Thymus (tissue), 11 donors: ENCODE data around the gene WRAP53. TPM values are rescaled to one million over a fixed set of nuclear protein-coding genes. Genes with fewer than 3 reads are reported as not detected.

Experiments
- DNase-seq, 9 donors: peaks; one replicate each; pipeline ENCODE4 v3.0.0-alpha.2; 2013; ENCODE audit warnings: low spot score in 9 of 9, low read depth in 6 of 9, missing footprints in 1 of 9
- H3K27ac ChIP-seq, 2 donors: one replicate each; pipeline ENCODE4 v1.5.1; 2013; ENCODE audit warnings: control low read depth in 1 of 2, low read depth in 1 of 2, low read length in 1 of 2, mild to moderate bottlenecking in 1 of 2, moderate library complexity in 1 of 2
- H3K27me3 ChIP-seq, 2 donors: one replicate each; pipeline ENCODE4 v1.5.1; 2013; ENCODE audit warnings: low read length in 1 of 2; ENCODE audit not compliant: control insufficient read depth in 2 of 2, insufficient read depth in 1 of 2
- H3K36me3 ChIP-seq, 2 donors: one replicate each; pipeline ENCODE4 v1.5.1; 2013; ENCODE audit warnings: low read length in 1 of 2, mild to moderate bottlenecking in 1 of 2, moderate library complexity in 1 of 2; ENCODE audit not compliant: control insufficient read depth in 2 of 2, insufficient read depth in 2 of 2
- H3K4me1 ChIP-seq, 2 donors: one replicate each; pipeline ENCODE4 v1.5.1; 2013; ENCODE audit warnings: low read length in 2 of 2; ENCODE audit not compliant: control insufficient read depth in 2 of 2, insufficient read depth in 2 of 2
- H3K4me3 ChIP-seq, 2 donors: one replicate each; pipeline ENCODE4 v1.5.1; 2013; ENCODE audit warnings: low read length in 2 of 2, control low read depth in 1 of 2, mild to moderate bottlenecking in 1 of 2
- H3K9me3 ChIP-seq, 2 donors: one replicate each; pipeline ENCODE4 v1.5.1; 2013; ENCODE audit warnings: low read length in 1 of 2, mild to moderate bottlenecking in 1 of 2; ENCODE audit not compliant: control insufficient read depth in 2 of 2, insufficient read depth in 1 of 2
- WGBS: extraction: QIAGEN DNeasy Blood & Tissue Kit; methylation state at CpG from one replicate; pipeline ENCODE4 v1.1.7; 2013; 5-methylcytosine and 5-hydroxymethylcytosine counted together
- polyA plus RNA-seq: library from polyadenylated mRNA; stranded (reverse); fragments of 200-250 nt; gene quantifications from one replicate; pipeline ENCODE4 v1.2.3, GENCODE V29; 2013
- total RNA-seq: library from RNA; stranded (reverse); fragments of 120-200 nt; gene quantifications from one replicate; pipeline ENCODE4 v1.2.4, GENCODE V29; 2013
- donor health status: healthy.

The WRAP53 gene
- total and polyA plus RNA-seq, 2 donors = 13.2 to 14.2 TPM

DNA sequence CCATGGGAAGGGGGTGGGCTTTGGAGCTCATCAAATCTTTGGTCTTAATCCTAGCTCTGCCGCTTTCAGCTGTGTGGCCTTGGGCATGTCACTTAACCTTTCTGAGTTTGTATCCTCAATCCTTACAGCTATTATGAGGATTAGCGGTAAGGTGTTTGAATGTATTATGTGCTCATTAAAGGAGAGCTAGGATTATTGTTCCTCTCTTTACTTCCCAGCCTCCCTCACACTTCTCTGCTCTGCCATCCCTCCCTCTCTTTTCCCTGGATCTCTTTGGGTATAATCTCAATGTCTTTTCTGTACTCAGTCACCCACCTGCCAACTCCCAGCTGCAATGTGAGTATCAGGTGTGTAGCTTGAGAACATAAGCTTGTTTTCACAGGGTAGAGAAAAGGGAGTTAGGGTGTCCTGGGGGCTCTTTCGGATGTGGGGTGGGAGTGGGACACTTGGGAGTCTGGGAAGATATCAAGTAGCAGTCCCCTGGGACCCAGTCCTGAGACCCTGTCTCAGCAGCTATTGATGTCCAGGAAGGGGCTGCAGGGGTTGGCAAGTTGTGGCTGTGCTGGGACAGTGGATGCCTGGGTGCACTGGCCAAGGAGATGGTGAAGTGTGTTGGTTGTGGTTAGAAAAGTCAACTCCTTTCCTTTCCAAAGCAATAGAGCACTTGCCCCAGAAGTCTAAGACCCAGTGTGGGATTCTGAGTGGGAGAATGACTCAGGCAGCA is 18.5 kb downstream of the WRAP53 start:
- H3K4me1 ChIP-seq = peaks cover 12 to 16% of the 10 kb centered on the region in 2 donors
- H3K4me3 ChIP-seq = no peak overlapping the region
- peaks cover 38 to 85% of the 10 kb centered on the region in 2 donors for H3K27me3 ChIP-seq
- H3K9me3 ChIP-seq = peaks cover 0 to 11% of the 10 kb centered on the region in 2 donors
- DNase-seq = no peak
- 97% methylated on average over 3 of the region's 3 CpGs for WGBS
- no peak overlapping the region for H3K27ac ChIP-seq
- H3K36me3 ChIP-seq = peaks cover 8 to 14% of the 10 kb centered on the region in 2 donors

DNA sequence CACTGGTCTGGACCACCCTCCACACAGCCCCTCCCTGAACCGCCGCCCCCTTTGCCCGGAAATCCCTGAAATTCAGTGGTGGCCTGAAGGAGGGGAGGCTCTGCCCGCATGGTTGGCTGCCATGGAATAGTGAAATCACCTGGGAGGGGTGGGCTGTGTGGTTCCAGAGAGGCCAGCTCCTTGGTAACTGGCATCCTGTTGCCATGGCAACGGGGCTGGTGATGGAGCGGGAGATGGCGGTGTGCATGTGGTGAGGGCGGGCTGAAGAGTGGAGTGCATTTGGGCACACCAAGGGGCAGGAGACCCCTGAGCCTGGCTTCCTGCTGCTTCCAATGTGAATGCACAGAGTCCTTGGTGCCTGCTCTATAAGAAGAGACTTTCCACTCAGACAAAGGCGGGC is 19.2 kb downstream of the WRAP53 start:
- H3K27ac ChIP-seq = no peak overlapping the region
- peaks cover 3 to 8% of the 10 kb centered on the region in 2 donors for H3K36me3 ChIP-seq
- peaks cover 0 to 11% of the 10 kb centered on the region in 2 donors for H3K9me3 ChIP-seq
- WGBS = 88% methylated on average over 9 of the region's 9 CpGs
- H3K4me1 ChIP-seq = peaks cover 12 to 20% of the 10 kb centered on the region in 2 donors
- H3K4me3 ChIP-seq = no peak overlapping the region
- no peak for DNase-seq
- H3K27me3 ChIP-seq = peaks cover 38 to 92% of the 10 kb centered on the region in 2 donors

DNA sequence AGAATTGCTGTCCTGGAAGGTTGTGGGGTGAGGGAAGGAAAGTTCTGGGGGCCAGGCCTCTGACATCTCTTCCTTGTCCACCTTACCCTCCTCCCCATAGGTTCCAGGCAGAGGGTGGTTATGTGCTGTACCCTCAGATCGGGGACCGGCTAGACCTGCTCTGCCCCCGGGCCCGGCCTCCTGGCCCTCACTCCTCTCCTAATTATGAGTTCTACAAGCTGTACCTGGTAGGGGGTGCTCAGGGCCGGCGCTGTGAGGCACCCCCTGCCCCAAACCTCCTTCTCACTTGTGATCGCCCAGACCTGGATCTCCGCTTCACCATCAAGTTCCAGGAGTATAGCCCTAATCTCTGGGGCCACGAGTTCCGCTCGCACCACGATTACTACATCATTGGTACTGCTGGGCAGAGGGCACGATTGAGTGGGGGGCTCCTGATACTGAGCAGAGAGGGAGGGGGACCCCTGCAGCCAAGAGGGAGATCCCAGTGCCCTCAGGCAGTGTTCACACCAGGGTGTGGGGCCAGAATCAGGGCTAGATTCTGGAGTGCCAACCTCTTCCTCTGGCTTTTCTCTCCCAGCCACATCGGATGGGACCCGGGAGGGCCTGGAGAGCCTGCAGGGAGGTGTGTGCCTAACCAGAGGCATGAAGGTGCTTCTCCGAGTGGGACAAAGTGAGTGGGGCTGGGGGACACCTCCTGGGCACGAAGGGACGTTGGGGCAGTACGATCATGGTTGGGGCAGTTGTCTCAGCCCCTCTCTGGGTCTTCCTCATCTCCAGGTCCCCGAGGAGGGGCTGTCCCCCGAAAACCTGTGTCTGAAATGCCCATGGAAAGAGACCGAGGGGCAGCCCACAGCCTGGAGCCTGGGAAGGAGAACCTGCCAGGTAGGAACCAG is 19.8 kb downstream of the WRAP53 start:
- peaks cover 38 to 94% of the 10 kb centered on the region in 2 donors for H3K27me3 ChIP-seq
- DNase-seq = no peak

DNA sequence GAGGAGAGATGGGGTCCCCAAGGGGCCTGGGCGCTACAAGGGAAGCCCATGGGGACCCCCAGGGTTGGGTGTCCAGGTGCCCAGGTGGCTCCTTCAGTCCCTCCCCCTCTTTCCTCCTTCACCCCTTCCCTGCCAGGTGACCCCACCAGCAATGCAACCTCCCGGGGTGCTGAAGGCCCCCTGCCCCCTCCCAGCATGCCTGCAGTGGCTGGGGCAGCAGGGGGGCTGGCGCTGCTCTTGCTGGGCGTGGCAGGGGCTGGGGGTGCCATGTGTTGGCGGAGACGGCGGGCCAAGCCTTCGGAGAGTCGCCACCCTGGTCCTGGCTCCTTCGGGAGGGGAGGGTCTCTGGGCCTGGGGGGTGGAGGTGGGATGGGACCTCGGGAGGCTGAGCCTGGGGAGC is 20.8 kb downstream of the WRAP53 start:
- 91% methylated on average over 11 of the region's 11 CpGs for WGBS
- no peak overlapping the region for H3K4me3 ChIP-seq
- no peak overlapping the region for H3K27ac ChIP-seq
- DNase-seq = no peak
- peaks cover 33 to 94% of the 10 kb centered on the region in 2 donors for H3K27me3 ChIP-seq
- H3K36me3 ChIP-seq = no peaks in the 10 kb centered on the region
- H3K4me1 ChIP-seq = peaks cover 12 to 28% of the 10 kb centered on the region in 2 donors
- H3K9me3 ChIP-seq = peaks cover 0 to 11% of the 10 kb centered on the region in 2 donors

More for the DNA sequence above, 19.8 kb downstream of the WRAP53 start:
- Histone ChIP-seq H3K27ac (no peak overlapping the region), H3K4me1 (peaks cover 12 to 24% of the 10 kb centered on the region in 2 donors), H3K4me3 (no peak overlapping the region), H3K36me3 (peaks cover 0 to 1% of the 10 kb centered on the region in 2 donors), H3K9me3 (peaks cover 0 to 11% of the 10 kb centered on the region in 2 donors)
- 92% methylated on average over 22 of the region's 22 CpGs for whole genome bisulfite sequencing

DNA sequence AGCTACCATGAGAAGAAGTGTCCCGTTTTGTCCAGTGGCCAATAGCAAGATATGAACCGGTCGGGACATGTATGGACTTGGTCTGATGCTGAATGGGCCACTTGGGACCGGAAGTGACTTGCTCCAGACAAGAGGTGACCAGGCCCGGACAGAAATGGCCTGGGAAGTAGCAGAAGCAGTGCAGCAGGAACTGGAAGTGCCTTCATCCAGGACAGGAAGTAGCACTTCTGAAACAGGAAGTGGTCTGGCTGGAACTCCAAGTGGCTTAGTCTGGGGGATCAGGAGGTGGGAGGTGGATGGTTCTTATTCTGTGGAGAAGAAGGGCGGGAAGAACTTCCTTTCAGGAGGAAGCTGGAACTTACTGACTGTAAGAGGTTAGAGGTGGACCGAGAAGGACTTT is 22.0 kb downstream of the WRAP53 start:
- Histone ChIP-seq H3K9me3 (peaks cover 0 to 11% of the 10 kb centered on the region in 2 donors), H3K4me3 (no peak overlapping the region), H3K27me3 (peaks cover 23 to 93% of the 10 kb centered on the region in 2 donors), H3K4me1 (peaks cover 5 to 23% of the 10 kb centered on the region in 2 donors), H3K36me3 (no peaks in the 10 kb centered on the region), H3K27ac (no peak overlapping the region)
- DNase-seq = no peak
- 92% methylated on average over 7 of the region's 7 CpGs for WGBS

DNA sequence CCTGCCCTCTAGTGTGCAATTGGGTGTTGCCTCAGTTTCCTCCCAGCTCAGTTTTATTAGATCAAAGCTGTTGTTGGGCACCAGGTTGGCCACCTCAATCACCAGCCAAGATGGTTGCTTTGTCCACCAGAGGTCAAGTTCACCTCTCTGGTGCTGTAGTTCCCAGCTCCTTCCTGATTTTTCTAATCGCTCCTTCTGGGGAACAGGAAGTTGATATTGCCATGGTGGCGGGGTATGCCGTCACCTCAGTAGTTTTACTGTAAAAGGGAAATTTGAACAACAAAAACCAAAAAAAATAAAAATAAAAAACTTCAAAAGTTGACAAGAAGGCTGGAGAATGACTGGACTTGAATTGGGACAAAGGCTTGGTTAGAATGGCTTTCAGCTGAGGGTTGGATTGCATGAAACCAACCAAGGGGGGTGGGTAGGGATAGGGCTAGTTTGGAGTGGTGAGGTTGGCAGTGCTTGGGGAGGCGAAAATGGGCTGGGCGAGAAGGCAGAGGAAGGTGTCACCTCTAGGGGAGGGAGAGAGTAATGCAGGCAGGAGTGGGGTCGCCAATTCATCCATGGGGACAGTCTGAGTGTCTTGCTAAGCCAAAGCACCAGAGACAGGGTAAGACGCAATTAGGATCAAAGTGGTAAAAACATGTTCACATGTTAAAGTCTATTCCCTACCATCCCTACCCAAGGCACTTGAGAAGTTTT is 22.9 kb downstream of the WRAP53 start:
- H3K9me3 ChIP-seq = peaks cover 0 to 4% of the 10 kb centered on the region in 2 donors
- 94% methylated on average over 7 of the region's 7 CpGs for WGBS
- peaks cover 14 to 93% of the 10 kb centered on the region in 2 donors for H3K27me3 ChIP-seq
- H3K4me3 ChIP-seq = no peak overlapping the region
- no peak for DNase-seq
- H3K4me1 ChIP-seq = peaks cover 4 to 19% of the 10 kb centered on the region in 2 donors
- no peaks in the 10 kb centered on the region for H3K36me3 ChIP-seq
- no peak overlapping the region for H3K27ac ChIP-seq

DNA sequence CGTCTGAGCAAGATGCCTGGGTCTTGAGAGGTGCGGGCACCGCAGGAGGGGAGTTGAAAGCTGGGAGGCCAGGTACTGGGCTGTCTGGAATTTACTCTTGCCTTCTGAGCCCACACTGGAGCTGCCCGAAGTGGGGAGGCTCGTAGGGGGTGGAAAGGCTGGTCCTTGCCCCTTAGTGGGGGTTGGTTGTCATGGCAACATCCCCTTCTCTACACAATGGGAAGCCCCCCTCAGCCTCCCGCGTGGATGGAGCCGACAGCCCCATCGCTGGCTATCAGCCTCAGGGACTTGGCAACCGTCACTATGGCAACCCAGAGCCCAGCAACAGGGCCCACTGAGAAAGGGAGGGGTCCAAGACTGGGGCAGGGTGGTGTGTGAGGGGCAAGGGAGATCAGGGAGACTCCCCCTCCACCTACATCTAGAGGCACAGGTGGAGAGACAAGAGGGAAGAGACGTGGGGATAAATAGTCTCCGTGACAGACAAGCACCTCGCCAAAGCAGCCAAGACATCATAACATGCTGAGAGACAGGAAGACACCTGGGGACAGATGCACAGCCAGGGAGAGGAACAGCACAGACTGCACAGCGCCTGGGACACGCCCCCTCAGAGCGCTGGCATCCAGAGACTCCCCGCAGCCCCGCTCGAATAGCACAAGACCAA is 24.0 kb downstream of the WRAP53 start:
- no peaks in the 10 kb centered on the region for H3K36me3 ChIP-seq
- peak in 4 of 9 donors; percentile 37 to 63 (median 46) for DNase-seq
- H3K4me3 ChIP-seq = no peak overlapping the region
- peaks cover 0 to 2% of the 10 kb centered on the region in 2 donors for H3K9me3 ChIP-seq
- peaks cover 4 to 28% of the 10 kb centered on the region in 2 donors for H3K4me1 ChIP-seq
- peaks cover 15 to 93% of the 10 kb centered on the region in 2 donors for H3K27me3 ChIP-seq
- H3K27ac ChIP-seq = no peak overlapping the region
- 37% methylated on average over 19 of the region's 19 CpGs for WGBS

DNA sequence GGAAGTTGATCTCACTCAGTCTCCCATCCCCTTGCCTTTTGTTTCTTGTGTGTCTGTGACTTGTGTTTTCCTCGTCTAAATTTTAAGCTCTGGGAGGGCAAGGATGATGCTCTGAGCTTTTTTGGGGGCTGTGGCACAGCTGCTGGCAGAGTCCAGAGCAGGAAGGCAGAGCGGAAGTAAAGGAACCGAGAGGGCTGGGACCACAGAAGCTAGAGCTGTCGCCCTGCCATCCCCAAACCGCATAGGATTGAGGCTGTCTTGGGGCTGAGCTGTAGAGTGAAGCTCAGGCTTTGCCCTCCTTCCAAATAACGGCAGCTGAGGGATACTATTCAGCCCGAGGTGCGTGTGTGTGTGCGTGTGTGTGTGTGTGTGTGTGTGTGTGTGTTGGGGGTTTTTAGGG is 25.5 kb downstream of the WRAP53 start:
- H3K4me3 ChIP-seq = no peak overlapping the region
- H3K4me1 ChIP-seq = peaks cover 6 to 39% of the 10 kb centered on the region in 2 donors
- peaks cover 18 to 94% of the 10 kb centered on the region in 2 donors for H3K27me3 ChIP-seq
- 13% methylated on average over 9 of the region's 9 CpGs for WGBS
- no peaks in the 10 kb centered on the region for H3K36me3 ChIP-seq
- DNase-seq = no peak
- no peaks in the 10 kb centered on the region for H3K9me3 ChIP-seq
- H3K27ac ChIP-seq = no peak overlapping the region
